Gastrocnemius medialis (tissue), 4 donors: ENCODE data around the gene ABHD15. TPM values are rescaled to one million over a fixed set of nuclear protein-coding genes. Genes with fewer than 3 reads are reported as not detected.

Experiments
- ATAC-seq, 2 donors: fragments of 150-250 bp; one replicate each; pipeline ENCODE4 v1.9.1; 2016
- DNase-seq, 2 donors: peaks; one replicate each; pipeline ENCODE4 v3.0.0-alpha.2; 2019
- H3K27ac ChIP-seq, 4 donors: fragments of 200-600 bp; sonication (generic); 1 replicate in 1 of 4; 2 replicates in 3 of 4; pipeline ENCODE4 v1.5.1; 2016 to 2018; ENCODE audit warnings: mild to moderate bottlenecking in 2 of 4, moderate library complexity in 1 of 4
- H3K27me3 ChIP-seq, 3 donors: fragments of 200-600 bp; sonication (generic) in 2 of 3; 1 replicate in 1 of 3; 2 replicates in 2 of 3; pipeline versions ENCODE4 v1.5.1 to v1.6.0; 2016 to 2019; ENCODE audit warnings: mild to moderate bottlenecking in 1 of 3, moderate library complexity in 1 of 3
- H3K36me3 ChIP-seq, 2 donors: fragments of 200-600 bp; sonication (generic) in 1 of 2; one replicate each; pipeline ENCODE4 v1.5.1; 2017 to 2018
- H3K4me1 ChIP-seq, 2 donors: fragments of 200-600 bp; sonication (generic) in 1 of 2; one replicate each; pipeline ENCODE4 v1.5.1; 2016 to 2017; ENCODE audit warnings: mild to moderate bottlenecking in 2 of 2
- H3K4me3 ChIP-seq, 4 donors: fragments of 200-600 bp; sonication (generic) in 3 of 4; 1 replicate in 1 of 4; 2 replicates in 3 of 4; pipeline ENCODE4 v1.5.1; 2016 to 2019; ENCODE audit warnings: mild to moderate bottlenecking in 2 of 4
- H3K9me3 ChIP-seq, 3 donors: fragments of 200-600 bp; sonication (generic) in 2 of 3; 1 replicate in 1 of 3; 2 replicates in 2 of 3; pipeline ENCODE4 v1.5.1; 2016 to 2019
- POLR2A ChIP-seq, 2 donors: fragments of 450-650 bp; IDR thresholded peaks; one replicate each; pipeline ENCODE4 v1.6.1; 2017; ENCODE audit warnings: antibody characterized with exemption in 2 of 2, mild to moderate bottlenecking in 2 of 2, moderate library complexity in 2 of 2
- in situ Hi-C, 4 donors: fragments of 200-750 bp; cut with MboI; loops; one replicate each; pipeline versions ENCODE4 v1.15.0 to v1.8.0; 2017; ENCODE audit warnings: low sequenced_read_pairs in 4 of 4
- intact Hi-C: fragments of 100-400 bp; cut with DNase I; formaldehyde crosslinking; loops from one replicate; pipeline ENCODE4 v1.15.1; 2023; ENCODE audit warnings: low total_unique reads
- total RNA-seq, 4 donors: library from RNA; depleted of rRNA; stranded (reverse); fragments of >200 nt; gene quantifications; one replicate each; pipeline versions ENCODE4 v1.1.0 to v1.2.3, GENCODE V29; 2016
- TF ChIP-seq, protein P1 (sequence below), 5 experiments: fragments of 450-650 bp in 3 of 5; fragments of 200-600 bp in 2 of 5; sonication (generic) in 2 of 5; IDR thresholded peaks in 4 of 5; conservative IDR thresholded peaks in 1 of 5; 1 replicate in 4 of 5; 2 replicates in 1 of 5; pipeline ENCODE4 v1.5.1; 2016 to 2019; ENCODE audit warnings: antibody characterized with exemption in 5 of 5, mild to moderate bottlenecking in 3 of 5, moderate library complexity in 3 of 5

Gene ABHD15
- total RNA-seq, 4 donors from 2014 or later: 2.6 to 5.7 (median 5.0) TPM

- no peak for TF ChIP-seq POLR2A (IDR thresholded peaks at IDR 0.05)
- TF ChIP-seq, protein P1, sequence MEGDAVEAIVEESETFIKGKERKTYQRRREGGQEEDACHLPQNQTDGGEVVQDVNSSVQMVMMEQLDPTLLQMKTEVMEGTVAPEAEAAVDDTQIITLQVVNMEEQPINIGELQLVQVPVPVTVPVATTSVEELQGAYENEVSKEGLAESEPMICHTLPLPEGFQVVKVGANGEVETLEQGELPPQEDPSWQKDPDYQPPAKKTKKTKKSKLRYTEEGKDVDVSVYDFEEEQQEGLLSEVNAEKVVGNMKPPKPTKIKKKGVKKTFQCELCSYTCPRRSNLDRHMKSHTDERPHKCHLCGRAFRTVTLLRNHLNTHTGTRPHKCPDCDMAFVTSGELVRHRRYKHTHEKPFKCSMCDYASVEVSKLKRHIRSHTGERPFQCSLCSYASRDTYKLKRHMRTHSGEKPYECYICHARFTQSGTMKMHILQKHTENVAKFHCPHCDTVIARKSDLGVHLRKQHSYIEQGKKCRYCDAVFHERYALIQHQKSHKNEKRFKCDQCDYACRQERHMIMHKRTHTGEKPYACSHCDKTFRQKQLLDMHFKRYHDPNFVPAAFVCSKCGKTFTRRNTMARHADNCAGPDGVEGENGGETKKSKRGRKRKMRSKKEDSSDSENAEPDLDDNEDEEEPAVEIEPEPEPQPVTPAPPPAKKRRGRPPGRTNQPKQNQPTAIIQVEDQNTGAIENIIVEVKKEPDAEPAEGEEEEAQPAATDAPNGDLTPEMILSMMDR (IDR thresholded peaks at IDR 0.05 in 4 of 5, conservative IDR thresholded peaks at IDR 0.05 in 1 of 5): peak; percentile 18 to 64 (median 44)
- Histone ChIP-seq H3K27ac (peak overlapping the region; percentile 85 to 93 (median 86)), H3K9me3 (no peaks in the 10 kb centered on the region), H3K36me3 (no peaks in the 10 kb centered on the region), H3K4me1 (peaks cover 12 to 28% of the 10 kb centered on the region in 2 donors), H3K4me3 (peak overlapping the region; percentile 66 to 82 (median 79)), H3K27me3 (peaks cover 0 to 5% (median 0%) of the 10 kb centered on the region in 3 donors)
- peak in 1 of 2 donors; percentile 52 for DNase-seq
- ATAC-seq: peak; percentile 44 to 58
- in situ Hi-C loops (loop anchor here in 1 of 4 donors (25.0 kb wide), 1 partner anchor 370 kb away; the partner anchor contains the start of genes EFCAB5 and SSH2), intact Hi-C loops (loop anchor here (1.0 to 10.0 kb wide), 3 partner anchors 177 to 423 kb away; partner anchors contain the start of genes SSH2 and TAOK1)
Observed at GRCh38 chr17:29567554-29568330, 905 bp upstream of the ABHD15 start.

DNA sequence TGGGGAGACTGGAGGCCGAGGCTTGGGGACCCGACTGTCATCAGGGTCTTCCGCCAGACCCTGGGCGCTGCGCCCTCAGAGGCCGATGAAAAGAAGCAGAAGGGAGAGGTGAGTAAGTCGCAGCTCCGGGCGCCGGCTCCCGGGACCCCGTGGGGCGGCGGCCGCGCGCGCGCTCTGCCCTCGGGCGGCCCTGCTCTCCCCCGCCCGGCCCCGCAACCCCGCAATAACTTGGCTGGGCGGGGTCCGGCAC lies 392 bp upstream of the ABHD15 start:
- ATAC-seq (peak; percentile 4 to 5), DNase-seq (no peak)
- peak overlapping the region; percentile 85 to 93 (median 86) for H3K27ac ChIP-seq

DNA sequence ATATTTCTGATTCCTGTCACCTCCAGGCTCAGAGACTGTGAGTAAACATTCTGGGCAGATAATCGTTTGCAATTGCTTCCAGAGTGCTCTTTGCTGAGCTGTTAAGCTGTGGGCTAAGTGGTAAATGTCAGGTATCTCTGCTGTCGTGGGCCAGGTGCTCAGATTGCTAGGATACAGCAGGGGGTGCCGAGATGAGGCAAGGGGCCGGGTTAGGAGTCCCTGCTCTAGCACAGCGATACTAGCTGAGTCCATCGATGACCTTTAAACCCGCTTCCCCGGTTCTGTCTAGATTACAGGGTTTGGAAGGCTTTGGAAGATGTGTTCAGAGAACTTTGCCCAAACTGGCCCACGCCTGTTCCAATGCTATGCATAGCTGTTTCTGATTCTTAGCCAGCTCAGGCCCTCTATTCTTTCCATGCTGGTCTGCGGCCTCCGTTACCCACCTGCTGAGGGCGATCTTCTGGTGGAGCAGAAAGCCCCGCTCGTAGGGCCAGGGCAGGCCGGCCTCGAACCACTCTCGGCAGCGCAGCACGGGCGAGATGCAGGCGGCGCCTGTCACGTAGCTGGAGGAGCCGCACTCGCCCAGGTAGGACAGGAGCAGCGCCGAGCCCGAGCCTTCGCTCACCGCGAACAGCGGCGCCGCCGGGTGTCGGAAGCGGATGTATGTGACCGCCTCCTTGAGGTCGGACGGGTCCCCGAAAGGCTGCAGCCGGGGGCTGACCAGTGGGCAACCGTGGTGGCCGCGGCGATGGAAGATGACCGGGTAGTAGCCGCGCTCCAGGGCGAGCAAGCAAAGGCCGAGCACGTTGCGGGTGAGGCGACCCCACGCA lies 979 bp downstream of the ABHD15 start:
- Histone ChIP-seq H3K27me3 (peaks cover 0 to 5% (median 0%) of the 10 kb centered on the region in 3 donors), H3K36me3 (no peaks in the 10 kb centered on the region), H3K4me3 (peak overlapping the region; percentile 66 to 82 (median 79)), H3K4me1 (peaks cover 12 to 21% of the 10 kb centered on the region in 2 donors), H3K9me3 (no peaks in the 10 kb centered on the region), H3K27ac (no peak overlapping the region)
- in situ Hi-C loops: loop anchor here in 1 of 4 donors (25.0 kb wide), 1 partner anchor 371 kb away; the partner anchor contains the start of genes EFCAB5 and SSH2
- DNase-seq (peak in 1 of 2 donors; percentile 20), ATAC-seq (no peak)
- TF ChIP-seq POLR2A (IDR thresholded peaks at IDR 0.05): no peak
- TF ChIP-seq, protein P1 (IDR thresholded peaks at IDR 0.05 in 4 of 5, conservative IDR thresholded peaks at IDR 0.05 in 1 of 5): no peak
- intact Hi-C loops: loop anchor here (5.0 to 10.0 kb wide), 2 partner anchors 366 to 421 kb away; partner anchors contain the start of gene SSH2

More for the DNA sequence above, 392 bp upstream of the ABHD15 start:
- peak overlapping the region; percentile 66 to 82 (median 79) for H3K4me3 ChIP-seq
- in situ Hi-C loops: loop anchor here in 1 of 4 donors (25.0 kb wide), 1 partner anchor 370 kb away; the partner anchor contains the start of genes EFCAB5 and SSH2
- H3K36me3 ChIP-seq: no peaks in the 10 kb centered on the region
- H3K27me3 ChIP-seq: peaks cover 0 to 5% (median 0%) of the 10 kb centered on the region in 3 donors
- H3K9me3 ChIP-seq: no peaks in the 10 kb centered on the region
- peaks cover 12 to 25% of the 10 kb centered on the region in 2 donors for H3K4me1 ChIP-seq
- intact Hi-C loops: loop anchor here (5.0 to 10.0 kb wide), 2 partner anchors 365 to 422 kb away; partner anchors contain the start of gene SSH2
- TF ChIP-seq POLR2A (IDR thresholded peaks at IDR 0.05): no peak
- TF ChIP-seq, protein P1 (IDR thresholded peaks at IDR 0.05 in 4 of 5, conservative IDR thresholded peaks at IDR 0.05 in 1 of 5): no peak

GRCh38 chr17:29563816-29564215 lies 3.0 kb downstream of the ABHD15 start:
- DNase-seq (no peak), ATAC-seq (no peak)
- intact Hi-C loops (loop anchor here (10.0 kb wide), 1 partner anchor 419 kb away; no protein-coding TSS in a partner anchor), in situ Hi-C loops (loop anchor here in 1 of 4 donors (25.0 kb wide), 1 partner anchor 373 kb away; the partner anchor contains the start of genes EFCAB5 and SSH2)
- Histone ChIP-seq H3K9me3 (no peaks in the 10 kb centered on the region), H3K36me3 (no peaks in the 10 kb centered on the region), H3K4me1 (peaks cover 5 to 11% of the 10 kb centered on the region in 2 donors), H3K27me3 (peaks cover 0 to 5% (median 0%) of the 10 kb centered on the region in 3 donors), H3K4me3 (no peak overlapping the region), H3K27ac (no peak overlapping the region)
- TF ChIP-seq, protein P1 (IDR thresholded peaks at IDR 0.05 in 4 of 5, conservative IDR thresholded peaks at IDR 0.05 in 1 of 5): no peak
- TF ChIP-seq POLR2A (IDR thresholded peaks at IDR 0.05): no peak
